Naive thymus-derived CD4-positive, alpha-beta T cell (primary cell): ENCODE measurements around the gene NSD2. TPM values are rescaled to one million over a fixed set of nuclear protein-coding genes. Genes with fewer than 3 reads are reported as not detected.

ENCODE experiments used
- ATAC-seq: fragments of 150-1000 bp; cut with Tn5 transposase; 2 replicates; pipeline ENCODE4 v1.10.0; 2021; ENCODE audit warnings: mild to moderate bottlenecking, moderate library complexity
- CTCF ChIA-PET: fragments of 350-600 bp; sonication (Branson Sonifier 250); formaldehyde crosslinking; loops from one replicate; lab custom pipeline; 2021; ENCODE audit warnings: antibody characterized with exemption; lab: Charles Lee
- POLR2A ChIA-PET: fragments of 350-600 bp; sonication (Branson Sonifier 250); formaldehyde crosslinking; loops from one replicate; lab custom pipeline; 2021; ENCODE audit warnings: antibody characterized with exemption, inconsistent platforms; lab: Charles Lee
- DNase-seq, 9 donors: peaks; one replicate each; pipeline versions ENCODE4 v3.0.0 to v3.0.0-alpha.2; 2020 to 2022; ENCODE audit warnings: mixed read lengths in 1 of 9
- H3K27ac ChIP-seq: one replicate; pipeline ENCODE4 v1.7.0; 2013; ENCODE audit warnings: mild to moderate bottlenecking, low read depth, low read length, moderate library complexity
- H3K27me3 ChIP-seq, 2 donors: one replicate each; pipeline ENCODE4 v1.7.0; 2013; ENCODE audit warnings: low read length in 2 of 2, mild to moderate bottlenecking in 2 of 2, moderate library complexity in 2 of 2; ENCODE audit not compliant: control insufficient read depth in 2 of 2, insufficient read depth in 2 of 2
- H3K36me3 ChIP-seq, 3 experiments: 1 replicate in 2 of 3; 2 replicates in 1 of 3; pipeline ENCODE4 v1.7.0; 2013; ENCODE audit warnings: low read length in 3 of 3, mild to moderate bottlenecking in 3 of 3, moderate library complexity in 1 of 3; ENCODE audit not compliant: insufficient read depth in 3 of 3, control insufficient read depth in 2 of 3
- H3K4me1 ChIP-seq, 2 donors: one replicate each; pipeline ENCODE4 v1.7.0; 2013; ENCODE audit warnings: low read length in 2 of 2, mild to moderate bottlenecking in 2 of 2, moderate library complexity in 1 of 2; ENCODE audit not compliant: control insufficient read depth in 2 of 2, insufficient read depth in 2 of 2
- H3K4me3 ChIP-seq: 2 replicates; pipeline ENCODE4 v1.7.0; 2013; ENCODE audit warnings: mild to moderate bottlenecking, low read length
- H3K9me3 ChIP-seq, 3 experiments: 1 replicate in 2 of 3; 2 replicates in 1 of 3; pipeline ENCODE4 v1.7.0; 2013; ENCODE audit warnings: low read length in 3 of 3; ENCODE audit not compliant: control insufficient read depth in 2 of 3
- H3K27ac Mint-ChIP-seq, 9 donors: one replicate each; pipeline ENCODE4 v1.8.0; 2020 to 2022; ENCODE audit warnings: mixed read lengths in 9 of 9, mild to moderate bottlenecking in 8 of 9, moderate library complexity in 5 of 9, inconsistent platforms in 2 of 9
- H3K27me3 Mint-ChIP-seq, 5 donors: one replicate each; pipeline ENCODE4 v1.8.0; 2021 to 2022; ENCODE audit warnings: mixed read lengths in 5 of 5, mild to moderate bottlenecking in 1 of 5
- H3K36me3 Mint-ChIP-seq, 5 donors: one replicate each; pipeline ENCODE4 v1.8.0; 2020 to 2022; ENCODE audit warnings: mixed read lengths in 5 of 5, mild to moderate bottlenecking in 3 of 5, inconsistent platforms in 1 of 5
- H3K4me1 Mint-ChIP-seq, 7 donors: one replicate each; pipeline ENCODE4 v1.8.0; 2020 to 2022; ENCODE audit warnings: mixed read lengths in 7 of 7, mild to moderate bottlenecking in 3 of 7, inconsistent platforms in 1 of 7
- H3K4me3 Mint-ChIP-seq, 10 donors: one replicate each; pipeline ENCODE4 v1.8.0; 2020 to 2022; ENCODE audit warnings: mild to moderate bottlenecking in 10 of 10, mixed read lengths in 10 of 10, moderate library complexity in 6 of 10, inconsistent platforms in 2 of 10
- H3K9me3 Mint-ChIP-seq, 11 donors: one replicate each; pipeline ENCODE4 v1.8.0; 2020 to 2022; ENCODE audit warnings: mixed read lengths in 11 of 11, mild to moderate bottlenecking in 4 of 11, inconsistent platforms in 1 of 11, moderate library complexity in 1 of 11
- intact Hi-C, 2 donors: fragments of 100-400 bp; cut with micrococcal nuclease; formaldehyde crosslinking; loops; one replicate each; pipeline ENCODE4 v1.15.1; 2023
- polyA plus RNA-seq, 2 donors: library from polyadenylated mRNA; unstranded; fragments of 300-500 nt; fragmentation: Illumina TruSeq; gene quantifications; one replicate each; pipeline ENCODE4 v1.2.3, GENCODE V29; 2021
- total RNA-seq, 6 experiments: library from RNA in 5 of 6; stranded (reverse) in 5 of 6; gene quantifications; 1 replicate in 5 of 6; 2 replicates in 1 of 6; pipeline ENCODE4 v1.2.3 and lab custom pipeline; 2021 to 2026

NSD2 gene
- total and polyA plus RNA-seq, 7 experiments from 2014 or later, result 2.7 to 207 (median 37.3) TPM

- DNase-seq, result no peak
- ChIA-PET POLR2A (interaction anchor here (0.7 kb wide), 1 partner anchor 666 kb away, joined by 8 read pairs; no protein-coding TSS in a partner anchor), CTCF (no interaction called here)
- H3K27ac Mint-ChIP-seq, result peak overlapping the region in 1 of 9 donors; percentile 21
- H3K27me3 ChIP-seq, result no peaks in the 10 kb centered on the region
- no peaks in the 10 kb centered on the region for H3K4me1 ChIP-seq
- no peak overlapping the region for H3K4me3 ChIP-seq
- no peak overlapping the region for H3K27ac ChIP-seq
- H3K4me3 Mint-ChIP-seq, result no peak overlapping the region
- H3K36me3 ChIP-seq, result peaks cover 5 to 25% (median 5%) of the 10 kb centered on the region in 3 experiments
- H3K36me3 Mint-ChIP-seq, result peaks cover 5 to 22% (median 8%) of the 10 kb centered on the region in 5 donors
- intact Hi-C loops, result no loop called here
- no peaks in the 10 kb centered on the region for H3K9me3 Mint-ChIP-seq
- no peak for ATAC-seq
- H3K27me3 Mint-ChIP-seq, result no peaks in the 10 kb centered on the region
- H3K4me1 Mint-ChIP-seq, result peaks cover 0 to 6% (median 0%) of the 10 kb centered on the region in 7 donors
- H3K9me3 ChIP-seq, result no peaks in the 10 kb centered on the region
Observed at GRCh38 chr4:1933700-1934099, 62.5 kb downstream of the NSD2 start.

GRCh38 chr4:1937550-1937949, 66.4 kb downstream of the NSD2 start:
- Mint-ChIP-seq H3K4me1 (peaks cover 0 to 6% (median 0%) of the 10 kb centered on the region in 7 donors), H3K27ac (peak overlapping the region in 2 of 9 donors; percentile 6 to 18), H3K36me3 (peaks cover 6 to 24% (median 11%) of the 10 kb centered on the region in 5 donors), H3K27me3 (no peaks in the 10 kb centered on the region), H3K4me3 (no peak overlapping the region), H3K9me3 (no peaks in the 10 kb centered on the region)
- no peak for ATAC-seq
- H3K36me3 ChIP-seq, result peaks cover 0 to 37% (median 5%) of the 10 kb centered on the region in 3 experiments
- ChIA-PET POLR2A (no interaction called here), CTCF (no interaction called here)
- no peaks in the 10 kb centered on the region for H3K4me1 ChIP-seq
- H3K27me3 ChIP-seq, result no peaks in the 10 kb centered on the region
- H3K4me3 ChIP-seq, result no peak overlapping the region
- DNase-seq, result no peak
- intact Hi-C loops, result no loop called here
- no peak overlapping the region for H3K27ac ChIP-seq
- H3K9me3 ChIP-seq, result no peaks in the 10 kb centered on the region

DNA sequence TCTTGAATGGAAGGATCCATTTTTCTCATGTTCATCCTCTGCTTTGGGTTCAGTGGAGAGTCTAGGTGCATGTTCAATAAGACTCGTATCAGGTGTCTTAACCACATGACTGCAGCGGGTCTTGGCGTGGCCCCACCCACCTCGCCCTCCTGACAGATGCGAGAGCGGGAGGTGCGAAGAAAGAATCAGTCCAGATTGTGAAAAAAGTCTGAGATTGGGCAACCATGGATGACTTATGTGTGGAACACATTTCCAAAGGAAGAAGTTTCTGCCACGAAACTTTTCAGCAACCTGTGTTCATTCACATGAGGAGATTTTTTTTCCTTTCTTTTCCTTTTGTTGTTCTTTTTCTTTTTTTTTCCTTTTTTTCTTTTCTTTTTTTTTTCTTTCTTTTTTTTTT, 66.8 kb downstream of the NSD2 start:
- Histone ChIP-seq H3K4me1 (no peaks in the 10 kb centered on the region), H3K9me3 (no peaks in the 10 kb centered on the region), H3K4me3 (no peak overlapping the region), H3K27ac (no peak overlapping the region), H3K36me3 (peaks cover 0 to 38% (median 5%) of the 10 kb centered on the region in 3 experiments), H3K27me3 (no peaks in the 10 kb centered on the region)
- ChIA-PET POLR2A (no interaction called here), CTCF (no interaction called here)
- Mint-ChIP-seq H3K9me3 (no peaks in the 10 kb centered on the region), H3K36me3 (peaks cover 8 to 26% (median 11%) of the 10 kb centered on the region in 5 donors), H3K27ac (peak overlapping the region in 2 of 9 donors; percentile 6 to 18), H3K4me3 (no peak overlapping the region), H3K4me1 (peaks cover 0 to 6% (median 0%) of the 10 kb centered on the region in 7 donors), H3K27me3 (no peaks in the 10 kb centered on the region)
- ATAC-seq (no peak), DNase-seq (no peak)
- intact Hi-C loops, result no loop called here

DNA sequence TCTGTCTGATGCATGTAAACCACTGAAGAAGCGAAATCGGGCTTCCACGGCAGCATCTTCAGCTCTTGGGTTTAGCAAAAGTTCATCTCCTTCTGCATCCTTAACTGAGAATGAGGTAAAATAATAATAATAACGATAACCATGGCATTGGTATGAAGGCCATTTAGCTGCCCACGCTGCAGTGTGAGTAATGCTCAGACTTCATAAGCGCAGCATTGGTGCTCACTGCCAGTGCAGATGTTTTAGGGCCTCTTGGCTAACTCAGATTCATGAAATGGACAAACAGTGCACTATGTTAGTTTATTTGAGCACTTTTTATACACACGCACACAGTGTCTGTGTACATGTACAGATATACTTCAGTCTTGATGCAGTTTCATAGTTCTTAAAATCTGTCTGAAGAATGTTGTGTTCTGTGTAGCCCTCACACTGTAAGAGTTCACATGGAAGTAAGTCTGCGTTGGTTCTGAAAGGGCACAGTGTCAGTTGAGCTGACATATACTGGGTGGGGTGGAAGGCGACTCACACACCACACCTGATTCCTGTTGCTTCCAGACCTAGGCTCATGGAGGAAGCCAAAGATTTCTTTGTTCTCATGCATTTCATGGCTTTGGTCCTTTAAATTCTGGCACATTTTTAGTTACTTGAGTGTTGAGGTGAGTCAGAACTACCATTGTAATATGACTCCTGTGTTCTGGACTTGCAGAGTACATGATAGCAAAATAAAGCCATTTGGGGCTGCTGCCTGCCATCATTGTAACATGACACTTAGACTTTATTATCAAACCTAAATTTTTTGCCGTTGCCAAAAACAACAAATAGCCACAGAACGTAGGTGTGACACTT, 68.7 kb downstream of the NSD2 start:
- CTCF ChIA-PET, result interaction anchor here (0.9 to 1.1 kb wide), 2 partner anchors 41 kb away, joined by 3 to 4 read pairs; no protein-coding TSS in a partner anchor
- Histone ChIP-seq H3K27ac (no peak overlapping the region), H3K9me3 (no peaks in the 10 kb centered on the region), H3K27me3 (no peaks in the 10 kb centered on the region), H3K4me3 (no peak overlapping the region), H3K4me1 (no peaks in the 10 kb centered on the region), H3K36me3 (peaks cover 0 to 49% (median 5%) of the 10 kb centered on the region in 3 experiments)
- no peak for DNase-seq
- Mint-ChIP-seq H3K4me1 (peaks cover 0 to 6% (median 0%) of the 10 kb centered on the region in 7 donors), H3K9me3 (no peaks in the 10 kb centered on the region), H3K4me3 (no peak overlapping the region), H3K27ac (no peak overlapping the region), H3K27me3 (no peaks in the 10 kb centered on the region), H3K36me3 (peaks cover 8 to 26% (median 11%) of the 10 kb centered on the region in 5 donors)
- no peak for ATAC-seq
- POLR2A ChIA-PET, result no interaction called here
- intact Hi-C loops, result no loop called here

DNA sequence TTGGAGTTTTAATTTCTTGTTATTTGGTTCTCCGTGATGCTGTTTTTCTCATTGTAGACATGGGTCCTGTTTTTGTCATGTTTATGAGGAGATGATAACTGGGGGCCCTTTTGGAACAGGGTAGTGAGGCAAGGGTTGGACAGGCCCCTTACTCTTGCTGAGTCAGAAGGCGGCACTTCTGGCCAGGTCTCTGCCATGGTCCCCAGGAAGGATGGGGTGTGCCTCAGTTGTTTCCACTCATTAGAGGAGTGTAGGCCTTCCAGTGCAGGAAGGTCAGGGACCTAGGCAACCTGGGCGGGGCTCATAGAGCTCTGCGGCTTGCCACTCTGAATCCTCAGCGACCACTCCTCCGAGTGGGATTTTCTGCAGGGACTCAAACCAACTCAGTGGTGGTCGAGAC, 69.4 kb downstream of the NSD2 start:
- H3K36me3 Mint-ChIP-seq, result peaks cover 8 to 28% (median 11%) of the 10 kb centered on the region in 5 donors
- no peaks in the 10 kb centered on the region for H3K9me3 ChIP-seq
- no peak overlapping the region for H3K4me3 ChIP-seq
- H3K27ac Mint-ChIP-seq, result no peak overlapping the region
- peaks cover 0 to 6% (median 0%) of the 10 kb centered on the region in 7 donors for H3K4me1 Mint-ChIP-seq
- H3K27me3 Mint-ChIP-seq, result no peaks in the 10 kb centered on the region
- DNase-seq (no peak), ATAC-seq (no peak)
- no peak overlapping the region for H3K27ac ChIP-seq
- ChIA-PET CTCF (interaction anchor here (0.9 kb wide), 1 partner anchor 42 kb away, joined by 4 read pairs; no protein-coding TSS in a partner anchor), POLR2A (no interaction called here)
- intact Hi-C loops, result no loop called here
- H3K36me3 ChIP-seq, result peaks cover 0 to 45% (median 5%) of the 10 kb centered on the region in 3 experiments
- H3K4me3 Mint-ChIP-seq, result no peak overlapping the region
- no peaks in the 10 kb centered on the region for H3K27me3 ChIP-seq
- no peaks in the 10 kb centered on the region for H3K4me1 ChIP-seq
- no peaks in the 10 kb centered on the region for H3K9me3 Mint-ChIP-seq

DNA sequence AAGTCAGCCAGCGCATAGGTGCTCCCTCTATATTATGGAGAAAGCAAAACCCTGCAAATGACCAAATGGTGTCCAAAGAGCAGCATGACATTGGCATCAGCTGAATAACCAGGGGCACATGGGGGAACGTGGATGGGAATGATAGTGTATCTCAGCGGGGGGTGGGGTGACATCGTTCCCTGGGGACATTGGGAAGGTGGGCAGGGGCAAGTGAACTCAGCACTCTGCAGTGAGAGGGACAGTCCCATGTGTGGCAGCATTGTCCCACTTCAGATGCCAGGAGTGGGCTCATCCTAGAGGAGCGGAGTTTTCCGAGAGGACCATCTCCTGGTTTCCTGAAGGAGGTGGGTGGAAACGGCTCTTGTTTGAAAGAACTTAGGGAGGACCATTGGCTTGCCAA, 72.7 kb downstream of the NSD2 start:
- Histone ChIP-seq H3K27ac (no peak overlapping the region), H3K36me3 (peaks cover 0 to 42% (median 0%) of the 10 kb centered on the region in 3 experiments), H3K4me3 (no peak overlapping the region), H3K4me1 (no peaks in the 10 kb centered on the region), H3K9me3 (no peaks in the 10 kb centered on the region), H3K27me3 (no peaks in the 10 kb centered on the region)
- ChIA-PET CTCF (no interaction called here), POLR2A (no interaction called here)
- Mint-ChIP-seq H3K36me3 (peaks cover 7 to 29% (median 13%) of the 10 kb centered on the region in 5 donors), H3K9me3 (no peaks in the 10 kb centered on the region), H3K4me1 (peaks cover 0 to 3% (median 0%) of the 10 kb centered on the region in 7 donors), H3K27me3 (no peaks in the 10 kb centered on the region), H3K4me3 (no peak overlapping the region), H3K27ac (no peak overlapping the region)
- intact Hi-C loops, result no loop called here
- DNase-seq (no peak), ATAC-seq (no peak)
